HG03558 (cell line): ENCODE results near the gene USP1.
A peak's percentile ranks its signal among the peaks of the same experiment; 100 is the strongest.

Experiments used
- ATAC-seq: cut with Tn5 transposase; IDR thresholded peaks from one replicate; pipeline ENCODE4 v1.9.1; 2021; ENCODE audit warnings: moderate number of reproducible peaks; ENCODE audit not compliant: unreplicated experiment; ENCODE audit errors: extremely low read depth

Gene USP1

DNA sequence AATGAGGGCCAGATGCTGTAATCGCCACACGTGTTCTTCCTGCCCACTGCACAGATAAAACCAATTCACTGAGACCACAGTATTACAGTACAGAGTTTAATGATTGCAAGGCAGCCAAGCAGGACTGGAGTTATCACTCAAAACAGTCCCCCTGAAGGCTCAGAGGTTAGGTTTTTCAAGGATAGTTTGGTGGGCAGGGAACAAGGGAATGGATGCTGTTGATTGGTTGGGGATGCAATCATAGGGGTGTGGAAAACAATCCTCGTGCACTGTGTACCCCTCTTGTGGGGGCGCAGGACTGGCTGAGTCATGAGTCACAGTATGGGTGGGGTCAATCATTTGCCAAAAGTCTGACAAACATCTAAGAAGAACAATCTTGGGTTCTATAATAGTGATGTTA lies 12.4 kb upstream of the USP1 start:
- ATAC-seq: no peak

DNA sequence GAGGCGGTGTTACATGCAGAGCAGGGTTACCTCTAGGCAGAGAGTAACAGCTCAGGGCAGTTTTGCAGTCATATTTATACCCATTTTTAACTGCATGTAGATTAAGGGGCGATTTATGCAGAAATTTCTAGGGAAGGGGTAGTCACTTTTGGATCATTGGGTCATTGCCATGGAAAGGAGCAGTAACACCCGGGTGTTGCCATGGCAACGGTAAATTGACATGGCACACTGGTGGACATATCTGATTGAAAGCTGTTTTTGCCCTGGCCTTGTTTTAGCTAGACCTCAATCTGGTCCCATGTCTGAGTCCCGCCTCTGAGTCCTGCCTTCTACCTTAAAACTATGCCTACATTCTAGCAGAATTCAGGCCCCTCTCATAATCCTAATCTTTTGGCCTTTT lies 11.8 kb upstream of the USP1 start:
- no peak for ATAC-seq

DNA sequence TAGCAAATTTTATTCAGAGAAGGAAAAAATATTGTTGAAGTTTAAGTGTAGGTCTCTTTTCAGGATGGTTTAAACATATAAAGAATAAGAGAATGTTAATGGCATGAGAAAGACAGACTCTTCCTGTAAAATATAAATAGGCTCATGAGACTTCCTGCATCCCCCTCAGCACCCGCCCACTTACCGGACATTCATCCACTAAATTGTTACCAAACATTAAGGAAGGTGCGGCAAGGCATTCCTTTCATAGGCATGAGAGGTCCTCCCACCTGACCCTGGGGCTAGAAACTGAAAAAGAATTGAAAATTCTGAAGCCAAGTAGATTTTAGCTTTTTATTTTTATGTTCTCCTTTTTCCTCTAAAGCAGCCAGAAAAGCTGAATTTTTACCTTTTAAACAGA lies 10.6 kb upstream of the USP1 start:
- no peak for ATAC-seq

DNA sequence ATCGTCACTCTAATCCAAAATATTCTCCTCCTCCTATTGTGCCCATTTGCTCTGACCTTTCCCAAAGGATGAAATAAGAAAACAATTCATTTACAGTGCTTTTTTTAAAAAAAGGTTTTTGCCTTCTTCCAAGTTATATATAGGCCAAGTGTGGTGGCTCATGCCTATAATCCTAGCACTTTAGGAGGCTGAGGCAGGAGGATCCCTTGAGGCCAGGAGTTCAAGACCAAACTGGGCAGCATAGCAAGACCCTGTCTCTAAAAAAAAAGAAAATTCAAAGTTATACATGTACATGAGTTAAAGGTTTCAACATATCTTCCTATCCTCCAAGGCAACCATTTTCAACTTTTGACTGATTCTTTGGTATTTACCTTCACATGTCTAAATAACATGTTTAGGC lies 10.1 kb upstream of the USP1 start:
- no peak for ATAC-seq

DNA sequence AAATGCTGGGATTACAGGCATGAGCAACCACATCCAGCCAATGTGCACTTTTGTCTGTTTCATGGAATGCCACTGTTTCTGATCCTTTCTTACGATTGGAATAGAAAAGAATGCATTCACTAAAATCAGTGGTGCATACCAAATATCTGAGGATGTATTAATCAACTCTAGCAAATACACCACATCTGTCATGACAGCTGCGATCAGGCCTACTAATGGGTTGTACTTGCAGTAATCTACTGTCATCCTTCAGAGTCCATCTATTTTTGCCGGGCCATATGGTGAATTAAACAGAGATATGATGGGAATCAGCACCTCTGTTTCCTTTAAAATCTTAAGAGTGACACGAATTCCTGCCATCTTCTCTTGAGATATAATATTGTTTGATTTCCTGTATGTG lies 8.5 kb upstream of the USP1 start:
- no peak for ATAC-seq

DNA sequence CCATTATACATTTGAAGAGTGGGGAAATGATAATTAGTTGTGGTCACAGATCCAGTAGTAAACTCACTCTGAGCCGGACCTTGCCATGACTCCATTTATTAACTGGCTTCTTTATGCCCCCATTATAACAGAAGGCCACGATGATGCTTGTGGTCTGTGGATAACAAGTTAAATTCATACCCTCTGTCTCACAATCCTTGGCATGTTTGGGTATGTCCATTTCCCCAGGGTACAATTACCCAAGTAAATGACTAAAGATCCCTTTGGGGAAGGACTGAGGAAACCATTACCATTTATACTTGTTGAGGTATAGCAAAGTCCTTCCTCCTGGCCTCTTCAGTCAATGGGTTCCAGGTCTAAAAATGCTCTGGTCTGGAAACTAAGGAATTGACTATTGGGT lies 7.3 kb upstream of the USP1 start:
- ATAC-seq: no peak

DNA sequence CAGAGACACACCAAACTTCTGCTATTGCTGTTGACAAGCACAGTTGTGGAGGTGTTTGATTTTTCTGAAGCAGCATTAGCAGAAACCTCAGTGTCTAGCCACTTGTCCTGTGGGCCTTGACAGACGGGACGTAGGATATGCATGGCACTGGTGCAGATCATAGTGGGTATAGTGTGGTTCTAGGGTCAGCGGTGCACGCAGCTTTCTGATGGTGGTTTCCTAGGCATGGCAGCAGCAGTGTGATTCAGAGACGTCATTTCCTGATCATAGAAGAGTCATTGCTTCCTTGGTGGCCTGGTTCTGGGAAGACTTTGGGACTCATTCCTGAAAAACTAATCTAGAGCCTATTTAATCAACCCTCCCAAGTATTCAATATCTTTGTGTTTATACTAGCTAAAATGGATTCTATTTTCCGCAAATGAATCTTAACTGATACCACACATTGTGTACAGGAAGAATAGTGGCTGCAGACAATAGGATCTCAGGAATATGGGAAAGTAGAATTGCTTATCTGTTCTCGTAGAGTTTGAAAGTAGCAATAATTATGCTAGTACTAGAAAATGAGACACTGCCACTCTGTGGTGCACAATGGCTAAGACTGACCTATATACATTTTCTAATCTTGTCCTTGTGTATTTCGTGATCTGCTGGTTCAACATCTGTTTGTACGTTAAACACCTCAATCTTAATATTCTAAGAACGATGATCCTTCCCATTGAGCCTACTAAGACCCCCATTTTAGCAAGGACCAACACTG lies 2.8 kb upstream of the USP1 start:
- ATAC-seq: no peak

DNA sequence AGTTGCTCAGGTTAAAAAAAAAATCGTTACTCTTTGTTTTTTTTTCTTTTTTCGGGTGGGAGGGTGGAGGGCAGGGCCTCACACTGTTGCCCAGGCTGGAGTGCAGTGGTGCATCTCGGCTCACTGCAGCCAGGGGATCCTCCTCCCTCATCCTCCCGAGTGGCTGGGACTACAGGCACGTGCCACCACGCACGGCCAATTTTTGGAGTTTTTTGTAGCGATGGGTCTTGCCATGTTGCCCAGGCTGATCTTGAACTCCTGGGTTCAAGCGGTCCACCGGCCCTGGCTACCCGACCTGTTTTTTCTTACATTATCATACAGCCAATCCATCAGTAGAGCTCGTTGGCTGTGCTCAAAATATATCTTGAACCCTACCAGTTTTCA lies 2.2 kb upstream of the USP1 start:
- no peak for ATAC-seq

DNA sequence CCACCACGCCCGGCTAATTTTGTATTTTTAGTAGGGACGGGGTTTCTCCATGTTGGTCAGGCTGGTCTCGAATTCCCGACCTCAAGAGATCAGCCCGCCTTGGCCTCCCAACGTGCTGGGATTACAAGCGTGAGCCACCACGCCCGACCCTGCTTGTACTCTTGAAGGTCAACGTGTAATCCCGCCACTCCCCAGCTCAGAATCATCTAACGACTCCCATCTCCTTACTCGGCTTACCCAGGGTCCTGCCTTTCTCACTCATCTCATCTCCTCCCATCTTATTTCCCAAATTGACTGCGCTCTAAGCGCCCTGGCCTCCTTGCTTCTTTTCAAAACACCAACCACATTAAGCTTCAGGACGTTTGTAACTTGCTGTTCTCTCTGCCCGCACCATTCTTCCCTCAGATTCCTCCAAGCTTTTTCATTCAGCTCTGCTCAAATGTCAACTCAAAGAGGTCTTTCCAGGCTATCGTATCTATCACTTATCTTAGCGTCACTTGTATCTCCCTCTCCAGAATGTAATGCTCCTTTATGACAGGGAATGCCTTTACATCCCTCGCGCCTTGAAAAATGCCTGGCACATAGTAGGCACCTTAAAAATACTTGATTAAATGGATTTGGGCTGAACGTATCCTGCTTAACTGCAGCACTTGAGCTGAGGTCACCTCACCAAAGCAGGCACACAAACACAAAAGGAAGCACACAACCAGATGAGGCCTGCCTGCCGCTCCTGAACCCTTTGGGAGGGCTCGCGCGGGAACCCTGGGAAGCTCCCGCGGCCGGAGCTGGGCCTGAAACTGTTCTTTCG lies 1.4 kb upstream of the USP1 start:
- no peak for ATAC-seq

DNA sequence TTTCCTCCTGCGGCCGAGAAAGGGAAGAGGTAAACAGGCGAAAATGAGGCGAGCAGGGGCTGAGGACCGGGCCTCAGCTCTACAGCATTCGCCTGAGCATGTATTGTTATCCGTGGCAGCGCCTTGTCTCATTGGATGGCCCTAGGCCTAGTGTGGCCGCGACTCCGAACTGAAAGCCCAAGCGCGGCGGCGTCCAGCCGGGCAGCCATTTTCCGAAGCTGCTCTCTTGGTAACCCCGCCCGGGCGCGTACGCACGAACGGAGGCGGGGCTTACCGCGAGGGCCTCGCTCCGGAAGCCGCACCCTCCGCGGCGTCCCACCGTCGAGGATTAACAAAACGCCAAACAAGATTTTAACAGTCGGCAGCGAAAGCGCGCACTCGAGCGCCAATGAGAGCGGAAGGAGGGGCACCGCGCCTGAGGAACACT lies 797 bp upstream of the USP1 start:
- ATAC-seq: peak; percentile 51

DNA sequence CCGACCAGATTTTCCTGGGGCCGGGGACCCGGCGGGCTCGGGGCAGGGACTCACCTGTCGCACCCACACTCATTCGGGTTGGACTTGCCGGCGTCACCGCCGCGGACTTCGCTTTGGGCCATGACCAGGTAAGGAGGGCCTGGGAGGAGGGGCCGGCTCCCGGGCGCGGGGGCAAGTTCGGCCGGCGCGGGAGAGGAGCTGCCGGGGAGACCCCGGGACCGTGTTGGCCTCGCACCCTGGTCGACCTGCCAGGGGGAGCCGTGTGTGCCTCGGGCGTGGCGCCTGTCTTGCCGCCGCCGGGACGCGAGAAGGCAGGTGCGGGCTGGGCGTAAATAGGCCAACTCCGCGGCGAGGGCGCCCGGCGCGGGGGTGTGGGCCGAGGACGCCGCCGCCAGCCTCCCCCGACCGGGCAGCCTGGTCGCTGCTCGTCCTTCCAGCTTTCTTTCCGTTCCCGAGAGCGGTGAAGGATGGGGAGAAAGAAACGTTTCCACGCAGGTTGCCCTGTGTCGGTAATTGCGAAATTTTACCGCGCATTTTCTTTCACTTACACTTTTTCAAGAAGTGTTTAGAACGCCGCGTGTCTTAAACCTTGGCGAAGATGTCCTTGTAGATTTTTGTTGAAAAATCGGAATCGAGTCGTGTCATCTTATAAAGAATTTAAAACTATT lies 558 bp downstream of the USP1 start:
- no peak for ATAC-seq

DNA sequence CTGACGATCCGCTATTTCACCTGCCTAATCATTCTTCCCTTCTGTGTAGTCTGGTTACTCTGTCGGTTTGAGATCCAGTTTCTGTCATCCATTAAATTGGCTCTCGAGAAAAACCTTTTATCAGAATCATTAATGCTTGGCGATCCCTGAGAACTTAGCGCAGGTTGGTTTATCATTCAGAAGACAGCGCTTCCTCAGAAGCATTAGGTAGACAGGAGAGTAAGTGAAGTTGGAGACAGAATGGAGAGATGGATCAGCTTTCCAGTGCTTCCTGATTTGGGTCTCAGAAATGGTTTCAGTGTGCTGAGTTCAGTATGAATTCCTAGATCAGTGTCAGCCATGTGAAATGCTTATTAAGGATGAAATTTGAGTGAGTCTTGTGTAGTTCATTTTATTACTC lies 1.3 kb downstream of the USP1 start:
- ATAC-seq: no peak

DNA sequence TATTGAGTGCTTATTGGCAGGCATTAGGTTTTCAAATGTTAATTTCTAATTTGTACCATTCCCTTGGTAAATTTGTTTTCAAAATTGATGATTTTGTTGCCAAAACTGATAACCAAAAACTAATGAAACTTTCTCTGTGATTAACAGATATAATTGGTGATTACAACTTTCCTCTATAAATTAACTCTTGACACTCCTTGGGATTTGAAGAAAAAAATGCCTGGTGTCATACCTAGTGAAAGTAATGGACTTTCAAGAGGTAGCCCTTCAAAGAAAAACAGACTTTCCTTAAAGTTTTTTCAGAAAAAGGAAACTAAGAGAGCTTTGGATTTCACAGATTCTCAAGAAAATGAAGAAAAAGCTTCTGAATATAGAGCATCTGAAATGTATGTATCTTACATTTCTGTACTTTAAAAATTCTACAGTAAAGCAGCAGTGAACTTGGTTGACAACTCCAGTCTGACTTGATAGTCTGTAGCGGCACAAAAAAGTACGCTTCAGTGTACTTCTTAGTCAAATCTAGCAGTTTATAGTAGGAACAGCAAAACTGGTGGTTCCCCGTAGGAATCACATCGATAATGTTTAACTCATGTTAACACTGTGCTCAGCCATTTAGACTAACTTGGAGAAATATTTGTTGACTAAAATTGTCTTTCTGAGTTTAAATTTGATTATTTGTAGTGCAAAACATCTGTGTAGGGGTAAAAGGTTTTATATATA lies 3.0 kb downstream of the USP1 start:
- no peak for ATAC-seq

DNA sequence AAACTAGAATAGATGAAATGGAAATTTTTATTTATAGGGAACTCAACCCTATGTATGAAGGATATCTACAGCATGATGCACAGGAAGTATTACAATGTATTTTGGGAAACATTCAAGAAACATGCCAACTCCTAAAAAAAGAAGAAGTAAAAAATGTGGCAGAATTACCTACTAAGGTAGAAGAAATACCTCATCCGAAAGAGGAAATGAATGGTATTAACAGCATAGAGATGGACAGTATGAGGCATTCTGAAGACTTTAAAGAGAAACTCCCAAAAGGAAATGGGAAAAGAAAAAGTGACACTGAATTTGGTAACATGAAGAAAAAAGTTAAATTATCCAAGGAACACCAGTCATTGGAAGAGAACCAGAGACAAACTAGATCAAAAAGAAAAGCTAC lies 7.9 kb downstream of the USP1 start:
- no peak for ATAC-seq

DNA sequence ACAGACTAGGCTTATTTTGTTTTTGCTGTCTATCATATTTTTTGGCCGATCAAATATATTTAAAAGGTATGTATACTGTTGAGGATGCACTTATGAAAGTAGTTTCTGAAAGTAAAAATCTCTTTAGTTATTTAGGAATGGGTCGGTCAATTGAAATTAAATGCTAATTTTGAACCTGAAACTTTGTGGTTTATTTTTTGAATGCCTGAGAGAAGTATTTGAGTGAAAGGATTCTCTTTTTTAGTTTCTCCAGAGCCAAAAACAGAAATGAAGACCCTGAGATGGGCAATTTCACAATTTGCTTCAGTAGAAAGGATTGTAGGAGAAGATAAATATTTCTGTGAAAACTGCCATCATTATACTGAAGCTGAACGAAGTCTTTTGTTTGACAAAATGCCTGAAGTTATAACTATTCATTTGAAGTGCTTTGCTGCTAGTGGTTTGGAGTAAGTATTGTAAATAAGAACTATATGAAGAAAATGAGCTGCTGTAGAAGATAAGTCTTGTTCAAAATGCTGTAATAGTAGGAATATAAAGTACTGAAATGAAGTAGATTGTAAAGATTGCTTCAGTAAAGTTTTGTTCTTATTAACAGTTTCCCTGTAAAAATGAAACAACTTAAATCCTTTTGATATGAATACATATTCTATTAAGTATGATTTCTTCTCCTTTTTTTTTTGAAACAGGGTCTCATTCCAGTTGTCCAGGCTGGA lies 11.5 kb downstream of the USP1 start:
- no peak for ATAC-seq

DNA sequence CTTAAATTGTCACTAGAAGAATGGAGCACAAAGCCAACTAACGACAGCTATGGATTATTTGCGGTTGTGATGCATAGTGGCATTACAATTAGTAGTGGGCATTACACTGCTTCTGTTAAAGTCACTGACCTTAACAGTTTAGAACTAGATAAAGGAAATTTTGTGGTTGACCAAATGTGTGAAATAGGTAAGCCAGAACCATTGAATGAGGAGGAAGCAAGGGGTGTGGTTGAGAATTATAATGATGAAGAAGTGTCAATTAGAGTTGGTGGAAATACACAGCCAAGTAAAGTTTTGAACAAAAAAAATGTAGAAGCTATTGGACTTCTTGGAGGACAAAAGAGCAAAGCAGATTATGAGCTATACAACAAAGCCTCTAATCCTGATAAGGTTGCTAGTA lies 13.5 kb downstream of the USP1 start:
- no peak for ATAC-seq

DNA sequence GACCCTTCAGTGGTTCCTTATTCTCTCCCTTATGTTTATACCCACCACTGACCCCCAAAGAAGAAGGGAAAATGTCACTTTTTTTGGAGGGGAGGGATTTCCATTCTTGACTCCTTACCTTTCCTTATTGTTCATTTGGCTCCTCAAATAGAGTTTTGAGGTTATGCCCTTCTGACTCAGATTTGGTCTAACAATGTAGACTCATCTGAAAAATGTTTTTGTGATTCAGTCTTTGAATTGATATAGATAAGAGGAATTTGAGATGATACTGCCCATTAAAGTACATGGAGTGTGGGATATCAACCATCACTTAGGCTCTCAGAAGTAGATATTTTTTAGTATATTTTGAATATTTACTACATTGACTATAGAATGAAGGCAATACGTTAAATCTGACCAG lies 16.1 kb downstream of the USP1 start:
- ATAC-seq: no peak

DNA sequence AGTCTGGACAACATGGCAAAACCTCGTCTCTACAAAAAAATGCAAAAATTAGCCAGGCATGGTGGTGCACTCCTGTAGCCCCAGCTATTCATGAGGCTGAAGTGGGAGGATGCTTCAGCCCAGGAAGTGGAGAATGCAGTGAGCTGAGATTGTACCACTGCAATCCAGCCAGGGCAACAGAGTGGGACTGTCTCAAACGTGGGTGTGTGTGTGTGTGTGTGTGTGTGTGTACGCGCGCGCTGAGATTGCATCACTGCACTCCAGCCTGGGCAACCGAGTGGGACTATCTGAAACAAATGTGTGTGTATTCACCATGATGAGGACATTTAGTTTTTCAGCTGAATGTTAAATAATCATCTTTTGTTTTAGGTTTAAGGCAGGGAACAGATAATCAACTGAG lies 21.1 kb downstream of the USP1 start:
- ATAC-seq: no peak

DNA sequence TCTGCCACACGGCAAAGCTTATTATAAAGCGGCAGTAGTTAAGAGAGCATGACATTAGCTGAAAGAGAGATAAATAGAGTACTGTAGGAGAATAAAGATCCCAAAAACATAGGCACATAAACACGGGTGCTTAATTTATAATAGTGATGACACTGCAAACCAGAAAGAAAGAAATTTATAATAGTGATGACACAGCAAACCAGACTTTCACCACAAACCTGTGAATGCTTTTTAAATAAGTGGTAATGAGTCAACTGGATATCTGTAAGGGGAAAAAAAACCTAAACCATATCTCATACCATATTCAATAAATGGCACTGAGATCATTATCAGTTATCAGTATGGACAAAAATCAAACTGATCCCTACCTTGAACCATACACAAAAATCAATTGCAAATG lies 25.5 kb downstream of the USP1 start:
- ATAC-seq: no peak

DNA sequence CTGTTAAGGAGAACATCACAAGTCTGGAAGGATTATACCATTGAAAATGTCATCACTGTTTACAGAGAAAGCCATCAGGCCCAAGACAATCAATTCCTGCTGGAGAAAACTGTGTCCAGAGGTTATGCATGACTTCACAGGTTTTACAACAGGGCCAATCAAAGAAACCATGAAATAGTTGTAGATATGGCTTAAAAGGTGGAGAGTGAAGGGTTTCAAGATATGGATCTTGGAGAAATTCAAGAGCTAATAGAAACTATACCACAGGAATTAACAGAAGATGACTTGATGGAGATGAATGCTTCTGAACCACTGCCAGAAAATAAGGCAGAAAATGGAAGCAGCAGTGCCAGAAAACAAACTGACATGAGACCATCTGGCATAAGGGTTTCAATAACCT lies 30.2 kb downstream of the USP1 start:
- no peak for ATAC-seq
